Thoracic aorta (tissue), 2 donors: ENCODE measurements around the gene KDM3A. TPM values are rescaled to one million over a fixed set of nuclear protein-coding genes. Genes with fewer than 3 reads are reported as not detected.
A peak's percentile ranks its signal among the peaks of the same experiment; 100 is the strongest.

Experiments
- ATAC-seq: fragments of 150-250 bp; one replicate; pipeline ENCODE4 v1.8.0; 2017; ENCODE audit warnings: low read depth; ENCODE audit not compliant: insufficient number of reproducible peaks, low FRiP score
- DNase-seq: peaks from one replicate; pipeline ENCODE4 v3.0.0-alpha.2; 2020; ENCODE audit warnings: low spot score
- H3K27ac ChIP-seq, 2 donors: fragments of 200-600 bp; sonication (generic); 1 replicate in 1 of 2; 2 replicates in 1 of 2; pipeline ENCODE4 v1.5.1; 2016; ENCODE audit warnings: mild to moderate bottlenecking in 2 of 2, moderate library complexity in 2 of 2
- H3K27me3 ChIP-seq: fragments of 200-600 bp; sonication (generic); replicated peaks from 2 replicates; pipeline ENCODE4 v1.6.0; 2016; ENCODE audit warnings: mild to moderate bottlenecking; ENCODE audit not compliant: insufficient read depth
- H3K36me3 ChIP-seq: fragments of 200-600 bp; sonication (generic); one replicate; pipeline ENCODE4 v1.5.1; 2016
- H3K4me1 ChIP-seq, 2 donors: fragments of 200-600 bp; sonication (generic); 1 replicate in 1 of 2; 2 replicates in 1 of 2; pipeline versions ENCODE4 v1.5.1 to v1.6.0; 2016; ENCODE audit warnings: low read depth in 2 of 2, mild to moderate bottlenecking in 1 of 2; ENCODE audit not compliant: control insufficient read depth in 1 of 2
- H3K4me3 ChIP-seq: fragments of 200-600 bp; sonication (generic); 2 replicates; pipeline ENCODE4 v1.5.1; 2016; ENCODE audit warnings: mild to moderate bottlenecking
- H3K9me3 ChIP-seq: fragments of 200-600 bp; sonication (generic); 2 replicates; pipeline ENCODE4 v1.5.1; 2016
- CTCF ChIP-seq: fragments of 200-600 bp; sonication (generic); IDR thresholded peaks from one replicate; pipeline ENCODE4 v1.5.1; 2019; ENCODE audit warnings: antibody characterized with exemption
- total RNA-seq, 2 donors: library from RNA; depleted of rRNA; stranded (reverse); fragments of >200 nt; gene quantifications; one replicate each; pipeline versions ENCODE4 v1.1.0 to v1.2.3, GENCODE V29; 2016

Gene KDM3A
- 10 to 100 TPM; 41.7 to 74.6 TPM for total RNA-seq

GRCh38 chr2:86440631-86441391 is at the start of gene KDM3A:
KDM3A (plus strand) TSS chr2:86441371; CDS start chr2:86442048, 677 bp downstream.
- Histone ChIP-seq H3K4me3 (peak within 1 kb of the TSS; percentile 92), H3K27me3 (no peaks in the 10 kb centered on the region), H3K4me1 (peaks cover 30 to 39% of the 10 kb centered on the region in 2 donors), H3K36me3 (no peaks in the 10 kb centered on the region), H3K27ac (peak within 1 kb of the TSS; percentile 89 to 99), H3K9me3 (peaks cover 13% of the 10 kb centered on the region)
- TF ChIP-seq CTCF, result no peak
- peak; percentile 97 for DNase-seq
- ATAC-seq, result peak; percentile 90

- no peak for ATAC-seq
These were observed 48.2 kb upstream of the KDM3A start for GRCh38 chr2:86392873-86393518.

GRCh38 chr2:86393521-86394491 is 47.4 kb upstream of the KDM3A start:
- H3K9me3 ChIP-seq, result no peaks in the 10 kb centered on the region
- ATAC-seq (no peak), DNase-seq (no peak)
- no peak for TF ChIP-seq CTCF
- H3K4me1 ChIP-seq, result no peaks in the 10 kb centered on the region
- H3K27ac ChIP-seq, result no peak overlapping the region
- H3K36me3 ChIP-seq, result no peaks in the 10 kb centered on the region
- no peaks in the 10 kb centered on the region for H3K27me3 ChIP-seq
- H3K4me3 ChIP-seq, result no peak overlapping the region

More at GRCh38 chr2:86392873-86393518, 48.2 kb upstream of the KDM3A start:
- Histone ChIP-seq H3K27me3 (no peaks in the 10 kb centered on the region), H3K36me3 (no peaks in the 10 kb centered on the region), H3K4me1 (no peaks in the 10 kb centered on the region), H3K4me3 (no peak overlapping the region), H3K9me3 (no peaks in the 10 kb centered on the region), H3K27ac (no peak overlapping the region)
- TF ChIP-seq CTCF, result no peak
- DNase-seq, result no peak

GRCh38 chr2:86396291-86396785 is 44.8 kb upstream of the KDM3A start:
- Histone ChIP-seq H3K36me3 (no peaks in the 10 kb centered on the region), H3K4me3 (peak overlapping the region; percentile 54), H3K27ac (no peak overlapping the region), H3K9me3 (no peaks in the 10 kb centered on the region), H3K4me1 (no peaks in the 10 kb centered on the region), H3K27me3 (no peaks in the 10 kb centered on the region)
- TF ChIP-seq CTCF, result peak; percentile 54
- ATAC-seq, result peak; percentile 76
- DNase-seq, result no peak
